Posterior cingulate gyrus (tissue), 11 donors: ENCODE results near the gene LTBP4.

Experiments used
- DNase-seq, 10 donors: peaks; one replicate each; pipeline versions ENCODE4 v3.0.0 to v3.0.0-alpha.2; 2020 to 2021; ENCODE audit warnings: mixed read lengths in 3 of 10
- intact Hi-C: fragments of 100-400 bp; cut with DNase I; formaldehyde crosslinking; loops from one replicate; pipeline ENCODE4 v1.15.1; 2023

Gene LTBP4

DNA sequence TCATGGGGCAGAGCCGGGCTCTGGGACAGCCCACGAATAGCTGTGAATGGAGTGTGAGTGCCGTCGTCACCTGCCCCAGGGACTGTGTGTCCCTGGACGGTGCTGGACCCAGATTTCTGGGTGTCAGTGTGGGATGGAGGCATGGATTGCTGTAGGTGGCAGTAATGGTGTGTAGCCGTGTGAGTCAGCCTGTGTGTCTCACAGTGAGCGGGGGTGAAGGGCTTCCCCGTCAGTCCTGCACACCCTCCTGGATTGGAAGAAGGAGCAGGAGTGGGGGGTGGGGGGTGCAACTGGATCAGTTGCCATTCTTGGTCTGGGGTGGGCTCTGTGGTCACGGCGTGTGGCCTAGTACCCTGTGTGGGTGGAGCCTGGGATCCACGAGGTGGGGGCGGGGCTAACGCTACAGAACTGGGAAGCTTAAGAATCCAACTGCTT is 6.5 kb upstream of the LTBP4 start:
- intact Hi-C loops: loop anchor here (5.0 kb wide), 1 partner anchor 287 kb away; no protein-coding TSS in a partner anchor
- peak in 7 of 10 donors; percentile 39 to 93 (median 66) for DNase-seq

DNA sequence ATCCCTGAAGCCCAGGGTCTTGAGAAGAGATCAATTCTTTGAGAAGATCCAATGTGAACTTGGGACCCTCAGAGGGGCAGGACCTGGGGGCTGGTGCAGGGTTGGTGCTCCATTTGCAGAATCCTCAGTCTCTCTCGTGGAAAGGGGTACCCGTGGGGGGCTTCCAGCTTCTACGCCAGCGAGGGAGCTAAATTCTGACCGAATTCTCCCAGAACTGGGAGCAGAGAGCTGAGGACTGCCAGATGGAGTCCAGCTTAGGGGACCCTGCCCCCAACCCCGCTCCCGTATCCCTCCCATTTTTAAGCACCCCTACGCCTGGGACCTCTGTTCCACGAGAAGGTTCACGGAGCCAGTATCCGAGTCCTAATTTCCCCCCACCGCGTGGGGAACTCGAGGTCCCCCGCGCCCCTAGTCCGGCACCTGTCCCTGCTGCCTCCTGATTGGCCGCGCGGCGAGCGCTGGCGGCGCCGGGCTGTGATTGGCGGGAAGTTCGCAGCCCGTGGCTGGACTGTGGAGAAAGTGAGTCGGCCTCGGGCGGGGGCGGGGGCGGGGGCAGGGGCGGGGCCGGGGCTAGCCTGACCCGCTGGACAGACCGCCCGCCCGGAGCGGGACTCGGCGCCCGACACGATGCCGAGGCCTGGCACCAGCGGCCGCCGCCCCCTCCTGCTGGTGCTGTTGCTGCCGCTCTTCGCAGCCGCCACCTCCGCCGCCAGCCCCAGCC is 4.4 kb upstream of the LTBP4 start:
- intact Hi-C loops: loop anchor here (5.0 kb wide), 1 partner anchor 289 kb away; no protein-coding TSS in a partner anchor
- DNase-seq: peak in 2 of 10 donors; percentile 87 to 88

GRCh38 chr19:40597329-40597838 is 3.8 kb upstream of the LTBP4 start:
- intact Hi-C loops: loop anchor here (5.0 kb wide), 1 partner anchor 290 kb away; no protein-coding TSS in a partner anchor
- DNase-seq: peak in 1 of 10 donors; percentile 8

- DNase-seq: peak; percentile 77 to 98 (median 90)
- intact Hi-C loops: loop anchor here (2.0 to 5.0 kb wide), 3 partner anchors 70 to 291 kb away; partner anchors contain the start of gene BLVRB
Measured at GRCh38 chr19:40598121-40598917, 2.9 kb upstream of the LTBP4 start.

- DNase-seq: peak in 1 of 10 donors; percentile 3
- intact Hi-C loops: loop anchor here (2.0 to 5.0 kb wide), 3 partner anchors 70 to 292 kb away; partner anchors contain the start of gene BLVRB
Measured at GRCh38 chr19:40598918-40599307, 2.3 kb upstream of the LTBP4 start.

GRCh38 chr19:40599331-40599901 is 1.8 kb upstream of the LTBP4 start:
- DNase-seq: peak in 1 of 10 donors; percentile 64
- intact Hi-C loops: loop anchor here (2.0 to 5.0 kb wide), 3 partner anchors 71 to 292 kb away; partner anchors contain the start of gene BLVRB

DNA sequence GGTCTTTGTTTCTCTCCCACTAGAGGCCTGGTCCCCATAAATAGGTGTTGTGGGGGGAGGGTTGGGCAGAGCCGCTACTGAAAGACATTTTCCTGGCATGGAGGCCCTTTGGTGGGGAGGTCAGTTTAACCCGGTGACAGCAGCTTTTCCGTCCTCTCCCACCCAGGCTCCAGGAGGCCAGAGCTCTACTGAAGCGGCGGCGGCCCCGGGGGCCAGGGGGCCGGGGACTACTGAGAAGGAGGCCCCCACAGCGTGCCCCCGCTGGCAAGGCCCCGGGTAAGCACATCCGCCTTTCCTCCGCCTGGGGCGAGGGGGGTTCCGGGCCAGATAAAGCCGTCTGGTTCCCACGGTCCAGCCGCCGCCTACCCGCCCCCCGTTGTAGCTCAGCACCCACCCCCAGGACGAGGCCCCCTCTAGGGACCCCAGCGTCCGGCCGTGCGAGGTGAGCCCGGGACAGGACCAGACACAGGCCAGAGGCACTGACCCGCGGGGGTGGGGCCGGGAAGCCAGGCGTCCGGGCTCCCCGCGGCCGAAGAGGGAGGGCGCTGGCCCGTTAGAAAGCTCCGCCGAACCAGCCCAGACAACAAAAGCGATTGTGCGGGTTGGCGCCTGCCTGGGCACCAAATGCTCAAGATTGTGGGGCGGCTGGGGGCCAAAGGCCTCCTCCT is 1.1 kb upstream of the LTBP4 start:
- peak in 6 of 10 donors; percentile 47 to 92 (median 78) for DNase-seq
- intact Hi-C loops: loop anchor here (2.0 to 5.0 kb wide), 3 partner anchors 71 to 293 kb away; partner anchors contain the start of gene BLVRB

GRCh38 chr19:40600570-40601133 is 517 bp upstream of the LTBP4 start:
- intact Hi-C loops: no loop called here
- no peak for DNase-seq

GRCh38 chr19:40603071-40603388 is 1.9 kb downstream of the LTBP4 start:
- intact Hi-C loops: no loop called here
- peak in 1 of 10 donors; percentile 0 for DNase-seq

GRCh38 chr19:40603389-40604170 is 2.4 kb downstream of the LTBP4 start:
- intact Hi-C loops: loop anchor here (2.0 kb wide), 1 partner anchor 31 kb away; no protein-coding TSS in a partner anchor
- DNase-seq: peak; percentile 72 to 98 (median 88)

DNA sequence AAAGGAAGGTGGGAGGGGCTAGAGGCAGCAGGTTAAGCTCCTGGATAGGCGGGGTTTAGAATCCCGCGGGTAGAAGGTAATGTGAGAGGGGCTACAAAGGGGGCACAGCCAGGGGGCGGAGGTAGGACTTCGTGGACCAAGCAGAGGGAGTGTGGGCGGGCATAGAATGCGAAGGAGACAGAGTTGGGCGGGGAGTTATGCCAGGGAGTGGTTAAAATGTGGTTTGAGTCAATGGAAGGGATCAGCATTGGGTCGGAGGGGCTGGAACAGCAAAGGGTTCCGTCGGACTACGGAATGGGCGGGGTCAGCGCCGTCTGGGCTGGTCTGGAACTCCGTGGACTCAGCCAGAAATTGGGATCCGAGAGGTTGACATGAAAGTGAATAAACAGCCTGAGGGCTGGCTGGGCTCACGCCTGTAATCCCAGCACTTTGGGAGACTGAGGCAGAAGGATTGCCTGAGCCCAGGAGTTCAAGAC is 3.0 kb downstream of the LTBP4 start:
- DNase-seq: no peak
- intact Hi-C loops: loop anchor here (2.0 kb wide), 1 partner anchor 31 kb away; no protein-coding TSS in a partner anchor

- peak in 1 of 10 donors; percentile 83 for DNase-seq
- intact Hi-C loops: loop anchor here (2.0 kb wide), 1 partner anchor 30 kb away; no protein-coding TSS in a partner anchor
Measured at GRCh38 chr19:40604647-40605215, 3.6 kb downstream of the LTBP4 start.

DNA sequence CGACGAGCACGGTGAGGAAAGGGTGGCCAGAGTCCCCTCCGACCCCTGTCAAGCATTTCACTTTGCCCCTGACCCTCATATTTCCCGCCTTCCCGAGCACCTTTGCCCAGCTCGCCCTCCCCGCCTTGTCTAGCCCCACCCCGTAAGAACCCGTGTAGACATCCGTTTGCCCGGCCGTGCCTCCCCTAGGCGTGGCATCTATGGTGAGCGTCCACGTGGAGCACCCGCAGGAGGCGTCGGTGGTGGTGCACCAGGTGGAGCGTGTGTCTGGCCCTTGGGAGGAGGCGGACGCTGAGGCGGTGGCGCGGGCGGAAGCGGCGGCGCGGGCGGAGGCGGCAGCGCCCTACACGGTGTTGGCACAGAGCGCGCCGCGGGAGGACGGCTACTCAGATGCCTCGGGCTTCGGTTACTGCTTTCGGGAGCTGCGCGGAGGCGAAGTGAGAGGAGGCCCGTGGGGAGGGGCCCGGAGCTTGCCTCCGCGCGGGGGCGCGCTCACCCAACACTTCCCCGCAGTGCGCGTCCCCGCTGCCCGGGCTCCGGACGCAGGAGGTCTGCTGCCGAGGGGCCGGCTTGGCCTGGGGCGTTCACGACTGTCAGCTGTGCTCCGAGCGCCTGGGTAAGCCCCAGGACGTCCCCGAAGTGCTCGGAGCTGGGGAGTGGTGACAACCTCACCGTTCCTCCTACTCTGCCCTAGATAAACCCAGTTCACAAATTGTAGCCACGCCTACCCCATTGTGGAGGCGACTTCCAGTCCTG is 4.2 kb downstream of the LTBP4 start:
- intact Hi-C loops: loop anchor here (2.0 kb wide), 1 partner anchor 29 kb away; no protein-coding TSS in a partner anchor
- DNase-seq: peak; percentile 42 to 95 (median 65)

DNA sequence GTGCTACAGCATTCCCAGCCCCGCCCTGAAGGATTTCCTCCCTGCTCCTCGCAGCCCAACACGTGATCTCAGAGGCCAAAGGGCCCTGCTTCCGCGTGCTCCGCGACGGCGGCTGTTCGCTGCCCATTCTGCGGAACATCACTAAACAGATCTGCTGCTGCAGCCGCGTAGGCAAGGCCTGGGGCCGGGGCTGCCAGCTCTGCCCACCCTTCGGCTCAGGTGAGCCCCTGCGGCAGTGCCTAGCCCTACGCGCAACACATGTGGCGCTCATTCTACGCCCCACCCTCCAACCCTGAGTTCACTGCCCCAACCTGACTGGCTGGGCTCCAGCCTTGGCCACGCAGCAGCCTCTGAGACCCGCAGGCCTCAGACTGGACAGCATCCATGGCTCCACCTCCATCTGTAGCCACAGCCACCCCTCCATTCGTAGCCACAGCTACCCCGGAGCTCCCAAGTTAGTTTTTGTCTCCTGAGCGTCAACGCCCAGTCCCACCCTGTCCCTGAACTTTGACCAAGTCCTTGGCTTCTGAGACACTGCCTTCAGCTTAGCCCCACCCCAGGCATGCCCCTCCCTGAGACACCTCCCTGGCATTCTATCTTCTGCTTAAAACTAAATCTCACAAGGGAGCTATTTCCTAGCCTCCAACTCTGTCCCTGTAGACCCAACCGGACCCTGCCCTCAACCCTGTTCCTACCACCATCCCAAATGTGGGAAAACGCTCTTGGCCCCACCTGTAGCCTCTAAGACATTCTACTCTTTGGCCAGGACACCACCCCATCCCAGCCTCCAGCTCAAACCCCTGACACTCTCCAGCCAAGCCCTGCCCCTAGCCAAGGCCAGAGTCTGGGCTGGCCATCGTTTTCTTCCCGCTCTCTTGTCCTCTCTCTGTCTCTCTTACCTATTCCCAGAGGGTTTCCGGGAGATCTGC is 6.4 kb downstream of the LTBP4 start:
- intact Hi-C loops: no loop called here
- DNase-seq: peak in 1 of 10 donors; percentile 74

- intact Hi-C loops: no loop called here
- DNase-seq: peak in 1 of 10 donors; percentile 74
Measured at GRCh38 chr19:40608240-40608621, 7.1 kb downstream of the LTBP4 start.

- intact Hi-C loops: no loop called here
- no peak for DNase-seq
Measured at GRCh38 chr19:40608957-40609356, 7.8 kb downstream of the LTBP4 start.
